GF-D8 (cell line): ENCODE data around the gene SH3RF3.
"Not testable (repeated sequence)": the region's sequence is repeated elsewhere in the genome, so short reads cannot be mapped to it uniquely, and the experiment has no call there.

ENCODE experiments used
- DNase-seq: peaks from one replicate; lab custom pipeline; 2025; lab: John Stamatoyannopoulos, UW

The SH3RF3 gene

DNA sequence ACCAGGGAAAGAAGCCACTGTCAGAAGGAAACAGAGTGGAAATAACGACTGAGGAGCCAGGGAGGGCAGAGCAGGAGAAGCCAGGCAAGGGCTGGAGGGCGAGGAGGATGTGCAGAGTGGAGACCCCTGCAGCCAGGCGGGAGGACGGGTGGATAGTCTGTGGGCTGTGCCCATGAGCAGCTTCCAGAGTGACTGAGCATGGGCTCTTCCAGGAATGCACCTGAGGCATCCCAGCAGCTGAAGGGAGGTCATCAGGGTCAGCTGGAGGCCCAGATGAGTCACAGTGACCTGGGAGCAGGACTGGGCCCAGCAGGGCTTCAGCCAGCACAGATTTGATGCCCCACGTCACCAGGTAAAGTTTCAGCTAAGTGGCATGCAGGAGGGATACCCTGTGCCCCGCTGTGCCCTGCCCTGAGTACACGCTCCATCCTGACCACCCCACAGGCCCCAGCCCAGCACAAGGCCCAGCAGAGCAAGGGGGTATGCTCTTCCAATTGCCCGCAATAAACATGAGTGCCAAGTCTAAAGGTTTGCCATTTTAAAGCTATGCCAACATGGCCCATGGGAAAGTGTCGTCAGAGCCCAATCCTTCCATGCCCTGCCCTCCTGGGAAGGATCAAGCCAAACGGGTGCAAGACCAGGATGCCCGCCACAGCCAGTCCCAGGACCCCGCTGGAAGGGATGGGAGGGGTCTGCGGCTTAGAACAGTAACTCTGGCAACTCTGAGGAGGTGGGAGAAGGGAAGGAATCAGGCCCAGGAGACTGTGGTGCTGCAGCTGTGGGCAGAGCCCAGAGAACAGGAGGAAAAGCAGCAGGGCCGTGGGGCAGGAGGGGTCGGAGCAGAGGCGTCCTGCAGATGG lies 399.1 kb downstream of the SH3RF3 start:
- DNase-seq = no peak

GRCh38 chr2:109528811-109529501 lies 400.0 kb downstream of the SH3RF3 start:
- no peak for DNase-seq

DNA sequence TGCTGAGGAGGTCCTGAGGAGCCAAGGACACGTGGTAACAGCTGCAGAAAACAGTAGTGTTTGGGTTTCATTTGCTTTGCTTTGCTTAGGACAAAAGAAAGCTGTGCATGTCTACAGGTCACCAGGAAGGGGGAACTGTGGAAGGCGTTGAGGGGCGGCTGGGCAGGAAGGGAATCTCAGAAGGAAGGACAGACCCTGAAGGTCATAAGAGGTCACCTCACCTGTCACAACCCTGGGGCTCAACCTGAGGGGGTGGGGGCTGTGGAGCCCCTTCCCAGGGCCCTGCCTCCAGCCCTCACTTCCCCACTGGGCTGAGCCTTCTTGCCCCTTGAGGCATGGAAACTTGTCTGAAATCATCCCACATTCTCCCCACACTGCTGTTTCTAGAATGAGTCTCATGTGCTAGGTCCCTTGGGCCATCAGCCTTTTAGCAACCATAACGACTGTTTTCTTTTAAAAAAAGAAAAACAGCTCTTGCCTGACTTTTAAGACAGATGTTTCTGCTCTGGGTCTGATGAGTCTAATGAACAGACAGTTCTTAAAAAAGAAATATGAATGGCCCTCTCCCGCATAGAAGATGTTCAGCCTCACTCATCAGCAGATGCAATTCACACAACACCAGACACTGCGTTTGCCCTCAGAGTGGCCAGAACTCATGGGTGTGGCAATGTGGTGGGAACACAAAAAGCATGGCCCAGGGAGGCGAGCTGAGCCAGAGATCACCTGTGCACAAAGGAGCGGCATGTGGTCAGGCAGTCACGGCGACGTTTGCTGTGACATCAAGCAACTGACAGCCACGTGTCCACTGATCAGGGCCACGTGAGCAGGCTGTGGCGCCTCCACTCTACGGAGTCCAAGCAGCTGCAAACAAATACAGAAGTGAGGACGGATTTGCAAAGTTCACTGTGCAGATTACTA lies 400.8 kb downstream of the SH3RF3 start:
- DNase-seq = no peak

- DNase-seq = no peak
Observed at GRCh38 chr2:109530712-109531111, 401.7 kb downstream of the SH3RF3 start.

GRCh38 chr2:109531221-109531620 lies 402.2 kb downstream of the SH3RF3 start:
- no peak for DNase-seq

DNA sequence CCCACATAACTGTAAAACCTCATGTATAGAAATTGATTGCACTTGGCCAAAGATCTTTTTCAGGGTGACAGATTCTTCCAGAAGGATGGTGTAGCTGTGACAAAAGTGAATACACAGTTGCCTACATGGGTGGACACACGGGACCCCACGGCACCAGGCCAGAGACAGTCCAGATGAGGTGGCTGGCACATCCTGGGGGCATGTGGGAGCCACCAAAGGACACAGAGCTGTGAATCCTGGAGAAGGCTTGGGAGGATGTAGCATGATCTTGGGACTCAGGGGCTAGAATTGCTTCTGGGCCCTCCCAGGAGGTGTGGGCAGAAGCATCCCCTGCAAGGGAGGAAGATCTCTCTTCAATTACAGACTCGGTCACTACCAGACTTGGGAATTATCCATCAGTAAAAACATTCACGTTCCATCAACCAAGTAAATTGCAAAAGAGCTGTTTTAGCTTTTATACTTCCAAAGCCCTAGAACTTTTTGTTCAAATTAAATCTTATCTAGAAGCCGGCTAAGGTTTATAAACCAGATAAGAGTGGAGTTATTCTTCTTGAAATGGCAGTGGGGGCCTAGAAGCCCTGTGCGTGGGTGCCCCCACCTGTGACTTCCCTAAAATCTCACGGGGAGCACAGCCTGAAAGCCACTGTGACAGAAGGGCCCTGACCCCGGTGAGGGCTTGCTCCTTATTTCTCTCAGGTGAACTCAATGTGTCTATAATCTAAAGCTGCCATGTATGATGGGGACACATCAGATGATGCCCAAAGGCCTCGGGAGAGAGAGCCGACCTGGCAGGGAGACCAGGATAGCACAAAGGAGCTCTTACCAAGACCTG lies 403.1 kb downstream of the SH3RF3 start:
- no peak for DNase-seq

DNA sequence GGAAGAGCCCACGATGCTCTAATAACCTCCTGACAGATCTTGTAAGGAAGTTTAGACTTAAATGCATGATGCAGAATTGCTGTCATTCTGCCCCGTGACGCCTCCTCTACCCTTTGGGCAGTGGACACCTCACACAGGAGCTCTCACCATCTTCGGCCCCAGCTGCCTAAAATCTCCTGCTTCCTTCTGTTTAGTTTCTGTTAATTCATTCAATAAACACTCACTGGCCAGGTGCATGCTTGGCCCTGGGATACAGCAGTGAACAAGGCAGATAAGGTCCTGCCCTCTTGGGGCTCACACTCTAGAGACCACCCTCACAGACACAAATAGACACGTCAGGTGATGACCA lies 403.7 kb downstream of the SH3RF3 start:
- DNase-seq = no peak

DNA sequence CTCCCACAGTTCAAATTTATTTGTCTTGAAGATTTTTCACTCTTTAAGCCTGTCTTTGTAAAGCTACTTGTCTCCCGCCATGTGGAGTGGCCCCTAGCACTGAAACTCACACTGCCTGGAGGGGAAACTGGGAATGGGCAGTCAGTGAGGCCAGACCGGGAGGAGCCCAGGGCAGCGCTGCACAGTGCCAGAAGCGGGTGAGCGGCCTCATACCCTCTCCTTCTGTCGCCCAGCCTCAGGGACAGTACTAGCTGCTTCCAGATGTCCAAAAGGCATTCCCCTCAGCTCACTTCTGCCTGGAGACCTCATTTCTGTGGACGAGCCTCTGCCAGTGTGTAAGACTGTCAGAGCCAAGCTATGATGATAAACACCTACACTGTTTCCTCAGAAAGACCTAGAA lies 404.8 kb downstream of the SH3RF3 start:
- DNase-seq = no peak

GRCh38 chr2:109535217-109535946 lies 406.4 kb downstream of the SH3RF3 start:
- DNase-seq = no peak

DNA sequence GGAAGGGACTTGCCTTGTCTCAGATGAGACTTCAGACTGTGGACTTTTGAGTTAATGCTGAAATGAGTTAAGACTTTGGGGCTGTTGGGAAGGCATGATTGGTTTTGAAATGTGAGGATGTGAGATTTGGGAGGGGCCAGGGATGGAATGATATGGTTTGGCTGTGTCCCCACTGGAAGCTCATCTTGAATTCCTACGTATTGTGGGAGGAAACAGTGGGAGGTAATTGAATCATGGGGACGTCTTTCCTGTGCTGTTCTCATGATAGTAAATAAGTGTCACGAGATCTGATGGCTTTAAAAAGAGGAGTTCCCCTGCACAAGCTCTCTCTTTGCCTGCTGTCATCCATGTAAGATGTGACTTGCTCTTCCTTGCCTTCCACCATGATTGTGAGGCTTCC lies 407.6 kb downstream of the SH3RF3 start:
- DNase-seq = not testable (repeated sequence)

DNA sequence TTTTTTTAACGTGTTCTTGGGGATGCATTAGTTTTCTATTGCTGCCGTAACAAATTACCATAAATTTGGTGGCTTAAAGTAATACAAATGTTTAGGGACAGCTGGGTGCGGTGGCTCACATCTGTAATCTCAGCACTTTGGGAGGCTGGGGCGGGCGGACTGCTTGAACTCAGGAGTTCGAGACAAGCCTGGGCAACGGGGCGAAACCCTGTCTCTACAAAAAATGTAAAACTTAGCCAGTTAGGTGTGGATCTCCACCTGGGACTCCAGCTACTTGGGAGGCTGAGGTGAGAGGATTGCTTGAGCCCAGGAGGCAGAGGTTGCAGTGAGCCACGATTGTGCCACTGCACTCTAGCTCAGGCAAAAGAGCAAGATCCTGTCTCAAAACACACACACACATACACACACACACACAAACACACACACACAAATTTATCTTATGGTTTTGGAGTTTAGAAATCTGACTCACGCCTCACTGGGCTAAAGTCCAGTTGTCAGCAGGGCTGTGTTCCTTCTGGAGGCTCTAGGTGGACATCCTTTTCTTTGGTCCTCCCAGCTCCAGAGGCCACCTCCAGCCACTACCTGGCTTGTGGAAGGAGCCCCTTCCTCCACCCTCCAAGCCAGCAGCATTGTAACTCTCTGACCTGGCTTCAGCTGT lies 408.7 kb downstream of the SH3RF3 start:
- DNase-seq = no peak

GRCh38 chr2:109538546-109538945 lies 409.5 kb downstream of the SH3RF3 start:
- no peak for DNase-seq

DNA sequence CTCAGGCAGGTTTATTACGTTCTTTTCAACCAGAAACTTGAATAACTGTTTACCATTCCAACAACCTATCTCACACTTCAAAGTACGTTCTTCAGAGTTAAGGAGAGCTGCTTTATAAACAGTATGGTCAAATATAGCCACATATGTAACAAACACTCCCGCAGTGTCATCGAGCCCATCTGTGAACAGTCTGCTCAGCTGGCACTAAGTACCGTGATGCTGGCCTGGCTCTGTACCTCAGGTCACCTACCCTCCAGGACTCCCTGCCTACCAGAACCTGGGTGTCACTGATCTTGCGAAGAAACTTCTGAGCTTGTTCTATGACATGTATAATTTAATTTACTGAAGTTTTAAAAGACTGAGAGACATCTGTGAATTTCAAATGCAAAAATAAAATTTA lies 413.4 kb downstream of the SH3RF3 start:
- DNase-seq = no peak

DNA sequence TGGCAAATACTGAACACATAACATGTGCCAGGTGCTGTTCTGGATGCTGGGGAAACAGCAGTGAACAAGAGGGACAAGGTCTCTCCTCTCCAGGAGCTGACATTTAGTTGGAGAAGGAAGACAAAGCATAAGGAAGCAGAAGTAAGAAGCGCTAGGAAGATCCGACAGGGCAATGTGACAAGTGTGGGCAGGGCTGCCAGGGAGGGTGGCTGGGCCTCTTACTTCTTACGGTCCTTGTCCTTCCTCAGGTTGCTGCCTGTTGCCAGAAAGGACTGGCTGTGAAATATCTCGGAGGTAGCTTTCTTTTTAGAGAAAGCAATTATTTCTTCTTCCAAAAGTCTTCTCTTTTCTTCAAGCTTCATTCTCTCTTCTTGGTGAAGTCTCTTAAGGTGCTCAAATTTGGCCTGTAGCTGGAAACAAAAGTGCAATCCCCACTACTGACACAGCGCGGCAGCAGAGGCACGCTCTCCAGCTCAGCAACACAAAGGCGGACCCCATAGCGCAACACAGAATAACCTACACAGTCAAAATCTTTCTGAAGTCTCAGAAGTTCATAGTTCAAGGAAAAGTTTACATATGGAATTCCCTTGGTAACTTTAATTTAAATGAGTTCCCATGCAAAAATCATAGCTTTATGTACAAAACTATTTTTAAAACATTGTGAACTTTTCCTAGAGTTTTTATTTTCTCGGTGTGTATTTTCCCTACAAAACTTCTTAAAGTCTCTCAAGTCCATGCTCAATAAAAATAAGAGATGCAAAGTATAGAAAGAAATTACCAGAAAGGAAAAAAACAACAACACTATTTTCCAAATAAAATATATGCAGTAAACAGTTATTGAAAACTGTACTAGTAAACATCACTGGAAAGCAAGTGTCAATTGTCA lies 417.1 kb downstream of the SH3RF3 start:
- no peak for DNase-seq

GRCh38 chr2:109547280-109547679 lies 418.3 kb downstream of the SH3RF3 start:
- DNase-seq = no peak

DNA sequence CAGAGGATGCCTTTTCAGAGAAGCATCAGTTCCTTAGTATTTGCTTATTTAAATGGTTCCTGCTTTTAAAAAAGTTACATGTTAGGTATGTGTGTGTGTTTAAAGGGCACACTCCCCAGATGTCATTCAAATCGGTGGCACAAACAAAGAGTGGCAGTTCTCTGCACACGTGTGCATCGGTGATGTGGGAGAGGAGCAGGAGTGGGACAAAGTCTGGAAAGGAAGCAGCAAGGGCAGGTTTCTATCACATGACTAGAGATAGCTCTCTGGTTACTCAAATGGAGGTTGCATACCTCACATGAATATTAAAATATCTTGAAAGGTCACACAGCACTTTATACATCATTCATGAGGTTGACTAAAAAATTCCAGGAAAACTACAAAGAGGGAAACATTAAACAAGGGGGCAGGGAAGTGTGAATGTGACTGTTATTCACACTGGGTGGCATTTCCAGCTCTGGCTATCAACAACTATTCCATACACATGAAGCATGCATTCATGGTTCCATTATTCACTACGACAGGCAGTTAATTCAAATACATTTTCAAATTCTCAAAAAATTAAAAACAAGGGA lies 420.1 kb downstream of the SH3RF3 start:
- no peak for DNase-seq
